Activated CD8-positive, alpha-beta memory T cell treated with anti-CD3 and anti-CD28 coated beads, Interleukin-2, amount 50 U/mL, for 1 hour (primary cell): ENCODE data around the gene NPR1.
"Not testable (repeated sequence)": the region's sequence is repeated elsewhere in the genome, so short reads cannot be mapped to it uniquely, and the experiment has no call there.

Experiments used
- DNase-seq: peaks from one replicate; pipeline ENCODE4 v3.0.0-alpha.2; 2020; ENCODE audit errors: extremely low read depth

The NPR1 gene

DNA sequence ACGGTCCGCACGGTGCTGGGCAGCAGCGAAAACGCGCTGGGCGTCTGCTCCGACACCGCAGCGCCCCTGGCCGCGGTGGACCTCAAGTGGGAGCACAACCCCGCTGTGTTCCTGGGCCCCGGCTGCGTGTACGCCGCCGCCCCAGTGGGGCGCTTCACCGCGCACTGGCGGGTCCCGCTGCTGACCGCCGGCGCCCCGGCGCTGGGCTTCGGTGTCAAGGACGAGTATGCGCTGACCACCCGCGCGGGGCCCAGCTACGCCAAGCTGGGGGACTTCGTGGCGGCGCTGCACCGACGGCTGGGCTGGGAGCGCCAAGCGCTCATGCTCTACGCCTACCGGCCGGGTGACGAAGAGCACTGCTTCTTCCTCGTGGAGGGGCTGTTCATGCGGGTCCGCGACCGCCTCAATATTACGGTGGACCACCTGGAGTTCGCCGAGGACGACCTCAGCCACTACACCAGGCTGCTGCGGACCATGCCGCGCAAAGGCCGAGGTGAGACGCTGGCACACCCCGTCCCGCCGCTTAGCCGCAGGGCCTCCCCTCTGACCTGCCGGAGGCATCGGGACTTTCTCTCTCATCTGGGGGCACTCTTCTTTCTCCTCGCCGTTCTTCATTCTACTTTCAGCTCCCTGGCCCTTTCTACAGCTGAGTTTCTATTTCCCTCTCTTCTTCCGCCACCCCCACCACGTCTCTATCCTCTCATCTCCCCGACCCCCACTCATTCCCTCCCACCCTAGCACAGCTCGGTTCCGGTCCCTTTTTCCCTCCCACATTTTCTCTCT lies 1.0 kb downstream of the NPR1 start:
- no peak for DNase-seq

DNA sequence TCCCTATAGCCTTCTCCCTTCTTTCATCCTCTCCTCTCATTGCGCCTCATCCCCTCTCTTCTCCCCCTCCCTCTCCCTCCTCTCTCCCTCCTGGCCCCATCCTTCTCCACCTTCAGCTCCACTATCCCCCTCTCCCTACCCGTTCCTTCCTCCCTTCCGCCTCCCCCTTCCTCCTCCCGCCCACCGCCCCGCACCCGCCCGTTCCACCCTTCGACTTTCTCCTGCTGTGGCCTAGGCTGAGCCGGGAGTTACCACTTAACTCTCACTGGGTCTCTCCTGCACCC lies 1.6 kb downstream of the NPR1 start:
- DNase-seq, result no peak

DNA sequence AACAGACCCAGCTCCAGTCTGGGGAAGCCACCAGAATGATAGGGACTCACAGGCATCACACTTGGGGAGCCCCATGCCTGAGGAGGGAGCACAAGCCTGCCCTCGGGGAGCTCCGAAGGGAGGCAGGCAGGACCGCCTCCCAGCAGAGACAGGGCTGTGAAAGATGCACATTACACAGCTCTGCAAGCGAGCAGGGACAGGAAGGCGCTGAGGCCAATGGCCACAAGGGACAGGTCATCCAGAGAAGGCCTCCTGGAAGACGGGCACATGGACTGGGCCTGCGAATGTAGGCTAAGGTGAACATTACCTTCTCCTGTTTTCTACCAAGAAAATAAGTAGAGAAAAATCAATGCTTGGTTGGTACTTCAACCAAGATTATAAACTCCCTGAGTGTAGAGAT lies 4.2 kb downstream of the NPR1 start:
- no peak for DNase-seq

DNA sequence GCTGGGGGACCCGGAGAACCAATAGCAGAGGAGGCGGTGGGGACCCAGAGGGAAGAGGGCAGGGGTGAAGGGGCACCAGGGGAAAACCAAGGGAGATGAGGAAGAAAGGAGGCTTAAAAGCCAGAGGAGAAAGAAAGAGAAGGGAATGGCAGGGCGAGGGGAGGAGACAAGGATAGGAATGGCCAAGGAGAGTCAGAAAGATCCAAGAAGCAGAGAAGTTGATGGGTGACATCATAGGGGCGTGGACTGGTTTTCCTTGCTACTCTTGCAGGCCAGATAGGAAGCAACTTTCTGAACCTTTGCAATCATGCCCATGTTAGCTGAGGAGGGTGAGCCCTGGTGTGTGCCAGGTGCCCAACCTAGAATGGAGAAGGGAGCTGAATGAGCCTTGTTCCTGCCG lies 5.4 kb downstream of the NPR1 start:
- no peak for DNase-seq

GRCh38 chr1:153684892-153685291 lies 6.4 kb downstream of the NPR1 start:
- DNase-seq, result no peak

DNA sequence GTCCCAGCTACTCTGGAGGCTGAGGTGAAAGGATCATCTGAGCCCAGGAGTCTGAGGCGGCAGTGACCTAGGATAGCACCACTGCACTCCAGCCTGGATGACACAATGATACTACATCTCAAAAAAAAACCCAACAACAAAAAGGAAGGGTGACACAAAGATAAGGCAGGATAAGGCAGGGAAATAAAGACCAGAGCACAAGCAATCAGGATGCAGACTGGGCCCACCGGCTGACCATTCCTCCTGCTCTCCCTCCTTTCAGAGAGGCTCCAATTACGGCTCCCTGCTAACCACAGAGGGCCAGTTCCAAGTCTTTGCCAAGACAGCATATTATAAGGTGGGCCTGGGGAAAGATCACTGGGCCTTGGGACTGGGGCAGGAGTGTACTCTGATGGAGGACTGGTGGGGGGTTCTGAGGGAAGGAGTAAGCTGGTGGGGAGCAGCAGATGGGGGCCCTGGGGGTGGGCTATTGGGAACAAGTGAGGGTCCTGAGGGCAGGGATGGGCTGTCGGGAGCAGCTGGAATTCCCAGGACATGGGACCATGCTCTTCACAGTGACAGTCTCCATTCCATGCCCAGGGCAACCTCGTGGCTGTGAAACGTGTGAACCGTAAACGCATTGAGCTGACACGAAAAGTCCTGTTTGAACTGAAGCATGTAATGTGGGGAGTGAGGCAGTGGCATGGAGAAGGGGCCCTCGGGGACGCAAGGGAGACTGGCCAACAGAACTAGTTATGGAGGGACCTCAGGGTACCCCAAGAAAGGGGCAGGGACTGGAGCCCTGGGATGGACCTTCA lies 7.3 kb downstream of the NPR1 start:
- DNase-seq, result no peak

- DNase-seq, result no peak
Observed at GRCh38 chr1:153687346-153688125, 9.0 kb downstream of the NPR1 start.

DNA sequence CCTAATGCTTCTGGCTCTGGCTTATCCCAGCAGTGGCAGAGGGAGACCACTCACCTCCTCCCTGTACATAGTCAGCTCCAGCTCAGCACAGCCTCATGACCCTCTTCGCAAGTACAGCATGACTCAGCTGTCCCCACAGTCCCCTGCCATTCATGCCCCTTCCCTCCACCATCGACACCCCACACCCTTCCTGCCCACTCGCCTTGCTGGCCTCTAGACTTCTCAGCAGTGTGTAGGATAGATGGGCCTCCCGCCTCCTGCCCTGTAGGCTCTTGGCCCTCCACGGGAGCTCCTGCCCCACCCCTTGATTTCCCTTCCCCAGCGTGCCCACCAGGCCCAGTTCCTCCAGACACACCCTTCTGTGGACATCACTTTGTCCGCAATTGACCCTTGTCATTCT lies 9.8 kb downstream of the NPR1 start:
- DNase-seq, result no peak

DNA sequence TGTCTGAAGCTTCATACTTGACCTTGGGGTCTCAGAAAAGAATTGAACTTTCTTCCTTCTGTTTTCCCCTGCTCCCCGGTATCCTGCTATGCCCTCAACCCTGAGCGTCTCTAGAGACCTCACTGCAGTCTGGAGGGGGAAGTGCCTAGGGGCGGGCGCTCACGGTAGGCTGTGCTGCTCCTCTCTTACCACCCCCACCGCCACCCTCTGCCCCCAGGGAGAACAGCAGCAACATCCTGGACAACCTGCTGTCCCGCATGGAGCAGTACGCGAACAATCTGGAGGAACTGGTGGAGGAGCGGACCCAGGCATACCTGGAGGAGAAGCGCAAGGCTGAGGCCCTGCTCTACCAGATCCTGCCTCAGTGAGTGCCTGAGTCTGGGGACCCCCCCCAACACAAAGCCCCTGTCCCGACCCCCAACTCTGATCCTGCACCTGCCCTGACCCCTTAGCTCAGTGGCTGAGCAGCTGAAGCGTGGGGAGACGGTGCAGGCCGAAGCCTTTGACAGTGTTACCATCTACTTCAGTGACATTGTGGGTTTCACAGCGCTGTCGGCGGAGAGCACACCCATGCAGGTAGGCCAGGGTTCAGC lies 10.3 kb downstream of the NPR1 start:
- DNase-seq, result no peak

GRCh38 chr1:153693466-153693865 lies 15.0 kb downstream of the NPR1 start:
- no peak for DNase-seq

DNA sequence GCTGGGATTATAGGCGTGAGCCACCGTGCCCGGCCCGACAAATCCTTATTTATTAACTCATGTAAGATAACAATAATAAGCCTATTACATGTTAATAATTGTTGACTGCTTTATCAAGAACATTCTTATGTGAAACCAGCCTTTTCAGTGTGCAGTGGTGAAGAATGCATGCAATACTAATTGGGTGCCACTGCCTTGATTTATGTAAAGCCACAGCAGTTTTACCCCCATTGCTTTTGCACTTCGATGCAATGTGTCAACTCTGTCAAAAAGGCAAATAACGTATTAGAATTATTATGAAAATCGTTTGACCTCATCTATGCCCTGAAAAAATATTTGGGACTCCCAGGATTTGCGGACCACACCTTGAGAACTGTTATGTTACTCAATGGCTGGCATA lies 18.3 kb downstream of the NPR1 start:
- no peak for DNase-seq

DNA sequence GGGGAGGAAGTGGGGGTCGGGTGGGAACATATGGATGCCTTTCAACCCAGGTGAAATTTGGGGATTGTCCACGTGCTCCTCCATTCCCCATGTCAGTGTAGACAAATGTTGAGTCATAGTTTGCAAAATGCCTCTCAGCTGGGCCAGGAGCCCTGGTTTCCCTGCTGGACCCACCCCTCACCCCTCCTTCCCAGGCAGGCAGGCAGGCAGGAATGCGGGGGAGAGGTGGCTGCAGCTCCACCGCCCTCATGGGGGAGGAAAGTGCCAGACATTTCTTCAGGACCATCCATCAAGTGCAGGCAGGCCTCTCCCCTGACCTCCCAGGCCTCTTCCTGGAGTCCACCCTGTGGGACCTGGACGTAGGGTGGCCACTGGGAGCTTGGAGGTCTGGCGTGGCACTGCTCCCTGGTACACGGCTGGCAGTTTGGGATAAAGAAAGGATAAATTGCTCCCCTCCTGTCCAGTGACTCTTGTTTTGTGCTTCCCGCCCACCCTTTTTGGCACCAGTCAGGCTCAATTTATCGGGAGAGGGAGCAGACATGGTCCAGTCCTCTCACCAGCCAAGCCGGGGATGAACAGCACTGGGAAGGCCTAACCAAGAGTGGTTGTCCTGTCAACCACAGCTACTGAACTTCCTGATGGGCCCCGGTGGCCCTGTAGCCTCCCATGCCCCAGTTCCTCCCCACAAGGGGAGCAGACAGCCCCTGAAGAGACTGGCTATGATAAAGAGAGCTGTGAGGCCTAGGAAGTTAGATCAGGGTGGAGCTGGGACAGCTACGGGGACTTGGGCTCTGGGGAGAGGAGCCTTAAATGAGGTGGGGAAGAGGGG lies 18.9 kb downstream of the NPR1 start:
- no peak for DNase-seq

DNA sequence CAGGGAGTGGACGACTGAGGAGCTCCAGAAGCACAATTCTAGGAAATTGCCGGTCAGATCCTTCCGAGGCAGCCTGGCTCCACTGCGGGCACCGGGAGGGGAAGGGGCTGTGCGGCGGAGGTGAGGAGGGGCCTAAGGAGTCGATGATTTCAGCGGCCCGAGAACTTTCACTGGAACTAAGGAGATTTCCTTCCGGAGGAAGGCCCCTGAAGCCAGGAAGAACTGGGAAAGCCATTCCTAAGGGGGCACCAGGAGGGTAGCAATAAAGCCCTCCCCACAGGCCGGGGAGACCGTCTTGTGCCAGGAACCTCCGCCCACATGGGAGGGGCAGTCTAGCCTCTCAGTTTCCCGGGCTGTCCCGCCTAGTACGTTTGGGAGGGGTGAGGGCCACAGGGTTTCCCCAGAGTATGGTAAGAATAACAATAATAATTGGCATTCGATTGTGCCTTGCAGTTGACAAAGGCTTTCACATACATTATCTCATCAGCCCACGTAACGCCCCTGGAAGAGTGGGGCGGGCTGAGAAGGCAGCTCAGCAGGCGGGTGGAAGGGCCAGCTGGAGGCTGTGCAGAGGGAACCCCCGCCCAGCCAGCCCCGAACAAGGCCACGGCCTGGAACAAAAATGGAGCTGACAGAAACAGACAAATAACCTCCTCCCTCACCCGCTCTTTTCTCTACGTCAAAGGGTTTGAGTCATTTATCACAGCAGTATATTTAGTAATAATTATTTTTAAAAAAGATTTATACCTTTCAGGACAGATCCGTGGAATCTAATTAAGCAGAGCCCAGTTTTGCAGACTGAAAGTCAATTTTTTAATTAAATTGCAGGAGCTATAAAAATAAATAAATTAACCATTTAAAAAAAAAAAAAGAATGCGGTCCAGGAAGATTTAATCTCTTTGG lies 19.8 kb downstream of the NPR1 start:
- no peak for DNase-seq

DNA sequence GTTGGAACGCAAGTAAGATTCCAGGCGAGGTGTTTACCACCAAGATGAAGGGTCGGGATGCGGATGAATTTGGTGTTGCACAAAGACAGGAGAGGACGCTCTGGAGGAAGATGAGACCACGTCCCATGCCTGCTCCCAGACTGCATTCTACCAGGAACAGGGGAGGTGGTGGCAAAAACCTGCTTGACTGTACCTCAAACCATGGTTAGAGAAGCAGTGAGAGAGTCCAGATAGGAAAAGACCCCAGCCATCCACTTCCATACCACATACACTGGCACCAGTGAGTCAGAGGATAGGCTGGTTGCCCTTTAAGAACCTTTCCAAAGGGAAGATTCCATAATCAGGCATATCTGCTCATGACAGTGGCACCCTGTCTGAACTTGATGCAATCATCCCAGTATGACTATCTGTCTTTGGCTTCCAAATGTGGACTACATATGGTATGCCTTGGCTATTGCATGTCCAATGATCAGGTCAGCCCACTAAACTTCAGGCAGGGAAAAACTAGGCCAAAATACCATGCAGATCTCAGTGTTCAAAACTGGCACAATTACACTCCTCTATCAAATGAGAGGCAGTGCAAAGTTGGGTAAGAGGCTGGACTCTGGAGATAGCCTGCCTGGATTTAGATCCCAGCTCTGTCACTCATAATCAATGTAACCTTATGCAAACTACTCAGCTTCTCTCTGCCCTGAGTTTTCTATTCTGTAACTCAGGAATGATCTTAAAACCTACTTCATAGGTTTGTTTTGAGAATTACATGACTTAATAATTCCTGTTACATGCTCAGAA lies 20.6 kb downstream of the NPR1 start:
- DNase-seq, result no peak

GRCh38 chr1:153699768-153700167 lies 21.3 kb downstream of the NPR1 start:
- DNase-seq, result no peak

GRCh38 chr1:153705484-153705883 lies 27.0 kb downstream of the NPR1 start:
- no peak for DNase-seq

DNA sequence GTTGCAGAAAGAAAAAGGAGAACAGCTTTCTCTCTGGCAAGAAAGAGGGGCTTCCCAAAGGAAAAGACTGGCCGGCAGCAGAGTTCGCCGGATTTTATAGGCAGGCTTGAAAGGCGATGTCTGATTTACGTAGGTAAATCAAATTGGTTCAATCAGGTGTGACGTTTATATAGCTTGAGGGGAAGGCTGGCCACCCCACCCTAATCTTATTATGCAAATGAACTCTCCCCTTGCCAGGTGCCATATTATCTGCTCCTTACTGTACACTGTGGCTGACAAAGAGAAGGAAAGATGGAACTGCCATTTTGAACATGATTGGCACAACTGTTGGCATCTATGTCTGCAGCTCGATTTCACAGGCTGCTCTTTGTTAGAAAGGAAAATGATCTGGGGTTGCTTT lies 32.5 kb downstream of the NPR1 start:
- DNase-seq, result no peak

GRCh38 chr1:153716211-153716610 lies 37.7 kb downstream of the NPR1 start:
- DNase-seq, result not testable (repeated sequence)

GRCh38 chr1:153717330-153717729 lies 38.8 kb downstream of the NPR1 start:
- no peak for DNase-seq

DNA sequence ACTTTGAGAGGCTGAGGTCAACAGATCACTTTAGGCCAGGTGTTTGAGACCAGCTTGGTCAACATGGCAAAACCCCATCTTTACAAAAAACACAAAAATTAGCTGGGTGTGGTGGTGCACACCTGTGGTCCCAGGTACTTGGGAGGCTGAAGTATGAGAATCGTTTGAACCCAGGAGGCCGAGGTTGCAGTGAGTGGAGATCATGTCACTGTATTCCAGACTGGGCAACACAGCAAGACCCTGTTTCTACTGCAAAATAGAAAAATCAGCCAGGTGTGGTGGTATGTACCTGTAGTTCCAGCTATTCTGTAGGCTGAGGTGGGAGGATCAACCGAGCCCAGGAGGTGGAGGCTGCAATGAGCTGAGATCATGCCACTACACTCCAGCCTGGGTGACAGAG lies 45.2 kb downstream of the NPR1 start:
- no peak for DNase-seq
